H9 (cell line): ENCODE results near the gene ANKH. TPM values are rescaled to one million over a fixed set of nuclear protein-coding genes. Genes with fewer than 3 reads are reported as not detected.

ENCODE experiments used
- DNase-seq: peaks from one replicate; pipeline ENCODE4 v3.0.0-alpha.2; 2017
- H2AFZ ChIP-seq: one replicate; pipeline ENCODE4 v1.6.1; 2013; ENCODE audit warnings: mild to moderate bottlenecking, low read length, control low read depth, moderate library complexity
- H2AK5ac ChIP-seq: 2 replicates; pipeline ENCODE4 v1.6.1; 2013; ENCODE audit warnings: low read length, control low read depth, mixed read lengths; ENCODE audit not compliant: insufficient read length
- H2BK120ac ChIP-seq: one replicate; pipeline ENCODE4 v1.6.1; 2013; ENCODE audit warnings: low read depth, mild to moderate bottlenecking, low read length, control low read depth, inconsistent platforms; ENCODE audit not compliant: poor library complexity, severe bottlenecking
- H2BK12ac ChIP-seq: 2 replicates; pipeline ENCODE4 v1.6.1; 2013; ENCODE audit warnings: low read length, control low read depth, mixed read lengths, low read depth; ENCODE audit not compliant: insufficient read length
- H2BK15ac ChIP-seq: 2 replicates; pipeline ENCODE4 v1.6.1; 2013; ENCODE audit warnings: low read depth, low read length, control low read depth
- H2BK20ac ChIP-seq: one replicate; pipeline ENCODE4 v1.6.1; 2013; ENCODE audit warnings: low read depth, mild to moderate bottlenecking, low read length, control low read depth, inconsistent platforms; ENCODE audit not compliant: poor library complexity, severe bottlenecking
- H2BK5ac ChIP-seq: 2 replicates; pipeline ENCODE4 v1.6.1; 2013; ENCODE audit warnings: low read length, control low read depth, mixed read lengths; ENCODE audit not compliant: insufficient read length
- H3K14ac ChIP-seq: 2 replicates; pipeline ENCODE4 v1.6.1; 2013; ENCODE audit warnings: low read length, control low read depth; ENCODE audit not compliant: insufficient read depth
- H3K18ac ChIP-seq: 2 replicates; pipeline ENCODE4 v1.6.1; 2013; ENCODE audit warnings: low read depth, mild to moderate bottlenecking, mixed read lengths, low read length, control low read depth; ENCODE audit not compliant: insufficient read length
- H3K23ac ChIP-seq: 2 replicates; pipeline ENCODE4 v1.6.1; 2013; ENCODE audit warnings: low read length, control low read depth, mixed read lengths, low read depth; ENCODE audit not compliant: insufficient read length
- H3K23me2 ChIP-seq: 2 replicates; pipeline ENCODE4 v1.6.1; 2013; ENCODE audit warnings: low read depth, mild to moderate bottlenecking, mixed read lengths, low read length, control low read depth; ENCODE audit not compliant: insufficient read length, poor library complexity, severe bottlenecking
- H3K27ac ChIP-seq: 2 replicates; pipeline ENCODE4 v1.5.1; 2013; ENCODE audit warnings: low read length, control low read depth, mixed read lengths, low read depth; ENCODE audit not compliant: insufficient read length
- H3K27me3 ChIP-seq: 2 replicates; pipeline ENCODE4 v1.6.1; 2013; ENCODE audit warnings: low read length, control low read depth, inconsistent platforms; ENCODE audit not compliant: insufficient read depth
- H3K4ac ChIP-seq: 2 replicates; pipeline ENCODE4 v1.6.1; 2013; ENCODE audit warnings: low read depth, mild to moderate bottlenecking, control low read depth, inconsistent platforms, low read length, moderate library complexity
- H3K4me1 ChIP-seq: 2 replicates; pipeline ENCODE4 v1.6.1; 2013; ENCODE audit warnings: low read length, control low read depth, inconsistent platforms; ENCODE audit not compliant: insufficient read depth
- H3K4me2 ChIP-seq: 2 replicates; pipeline ENCODE4 v1.6.1; 2013; ENCODE audit warnings: low read length, control low read depth, mixed read lengths; ENCODE audit not compliant: insufficient read length, insufficient read depth
- H3K56ac ChIP-seq: 2 replicates; pipeline ENCODE4 v1.6.1; 2013; ENCODE audit warnings: low read depth, mild to moderate bottlenecking, mixed read lengths, low read length, control low read depth; ENCODE audit not compliant: insufficient read length
- H3K79me1 ChIP-seq: 2 replicates; pipeline ENCODE4 v1.6.1; 2013; ENCODE audit warnings: low read depth, mild to moderate bottlenecking, moderate library complexity, low read length, control low read depth, inconsistent platforms; ENCODE audit not compliant: insufficient read depth, poor library complexity, severe bottlenecking
- H3K79me2 ChIP-seq: 2 replicates; pipeline ENCODE4 v1.6.1; 2013; ENCODE audit warnings: low read length, control low read depth, inconsistent platforms; ENCODE audit not compliant: insufficient read depth
- H3K9ac ChIP-seq: 2 replicates; pipeline ENCODE4 v1.6.1; 2013; ENCODE audit warnings: low read length, control low read depth, mixed read lengths; ENCODE audit not compliant: insufficient read length; ENCODE audit errors: extremely low read depth
- H3K9me3 ChIP-seq: one replicate; pipeline ENCODE4 v1.6.1; 2013; ENCODE audit warnings: low read depth, low read length, inconsistent platforms; ENCODE audit not compliant: control insufficient read depth
- H3T11ph ChIP-seq: one replicate; pipeline ENCODE4 v1.6.1; 2013; ENCODE audit warnings: mild to moderate bottlenecking, low read length, control low read depth, inconsistent platforms
- H4K20me1 ChIP-seq: one replicate; pipeline ENCODE4 v1.6.1; 2013; ENCODE audit not compliant: control insufficient read depth, insufficient read length, insufficient read depth
- H4K5ac ChIP-seq: 2 replicates; pipeline ENCODE4 v1.6.1; 2013; ENCODE audit warnings: low read depth, mild to moderate bottlenecking, mixed read lengths, low read length, control low read depth; ENCODE audit not compliant: insufficient read length
- H4K8ac ChIP-seq: replicated peaks from 2 replicates; pipeline ENCODE4 v1.6.1; 2013; ENCODE audit warnings: low read length, control low read depth, mixed read lengths, low read depth; ENCODE audit not compliant: insufficient read length
- H4K91ac ChIP-seq: 2 replicates; pipeline ENCODE4 v1.6.1; 2013; ENCODE audit warnings: low read depth, mild to moderate bottlenecking, moderate library complexity, mixed read lengths, low read length, control low read depth; ENCODE audit not compliant: insufficient read length
- H3K27ac Mint-ChIP-seq, 3 experiments: 2 replicates in 2 of 3; 3 replicates in 1 of 3; pipeline ENCODE4 v1.8.0; 2020 to 2021; ENCODE audit warnings: mixed read lengths in 3 of 3, mild to moderate bottlenecking in 1 of 3, moderate library complexity in 1 of 3
- H3K27me3 Mint-ChIP-seq: 2 replicates; pipeline ENCODE4 v1.8.0; 2021; ENCODE audit warnings: low read depth, mild to moderate bottlenecking, moderate library complexity, mixed read lengths
- H3K36me3 Mint-ChIP-seq, 3 experiments: 2 replicates in 2 of 3; 3 replicates in 1 of 3; pipeline ENCODE4 v1.8.0; 2020 to 2021; ENCODE audit warnings: low read depth in 3 of 3, mixed read lengths in 3 of 3; ENCODE audit not compliant: insufficient read depth in 1 of 3
- H3K4me1 Mint-ChIP-seq, 2 experiments: 2 replicates each; pipeline ENCODE4 v1.8.0; 2020; ENCODE audit warnings: mixed read lengths in 2 of 2
- H3K4me3 Mint-ChIP-seq, 2 experiments: 2 replicates in 1 of 2; 3 replicates in 1 of 2; pipeline ENCODE4 v1.8.0; 2020 to 2021; ENCODE audit warnings: mild to moderate bottlenecking in 2 of 2, mixed read lengths in 2 of 2, moderate library complexity in 1 of 2
- H3K9me3 Mint-ChIP-seq, 2 experiments: 2 replicates in 1 of 2; 3 replicates in 1 of 2; pipeline ENCODE4 v1.8.0; 2020; ENCODE audit warnings: mild to moderate bottlenecking in 2 of 2, mixed read lengths in 2 of 2, moderate library complexity in 1 of 2
- WGBS: extraction: QIAGEN DNeasy Blood & Tissue Kit; methylation state at CpG from one replicate; pipeline ENCODE4 v1.1.7; 2013; ENCODE audit warnings: missing lambda C conversion rate, low lambda C conversion rate, mixed read lengths; ENCODE audit not compliant: insufficient read length; ENCODE audit errors: extremely low coverage; 5-methylcytosine and 5-hydroxymethylcytosine counted together
- total RNA-seq: library from RNA; stranded (reverse); gene quantifications from 2 replicates; pipeline ENCODE4 v1.2.1, GENCODE V29; 2021
- TF ChIP-seq, protein P1 (sequence below): fragments of 200-600 bp; sonication (generic); conservative IDR thresholded peaks from 3 replicates; pipeline ENCODE4 v1.8.0; 2021; ENCODE audit warnings: antibody characterized with exemption, mild to moderate bottlenecking

ANKH gene
- total RNA-seq, 1 experiment from 2014 or later, result 9.6 TPM

DNA sequence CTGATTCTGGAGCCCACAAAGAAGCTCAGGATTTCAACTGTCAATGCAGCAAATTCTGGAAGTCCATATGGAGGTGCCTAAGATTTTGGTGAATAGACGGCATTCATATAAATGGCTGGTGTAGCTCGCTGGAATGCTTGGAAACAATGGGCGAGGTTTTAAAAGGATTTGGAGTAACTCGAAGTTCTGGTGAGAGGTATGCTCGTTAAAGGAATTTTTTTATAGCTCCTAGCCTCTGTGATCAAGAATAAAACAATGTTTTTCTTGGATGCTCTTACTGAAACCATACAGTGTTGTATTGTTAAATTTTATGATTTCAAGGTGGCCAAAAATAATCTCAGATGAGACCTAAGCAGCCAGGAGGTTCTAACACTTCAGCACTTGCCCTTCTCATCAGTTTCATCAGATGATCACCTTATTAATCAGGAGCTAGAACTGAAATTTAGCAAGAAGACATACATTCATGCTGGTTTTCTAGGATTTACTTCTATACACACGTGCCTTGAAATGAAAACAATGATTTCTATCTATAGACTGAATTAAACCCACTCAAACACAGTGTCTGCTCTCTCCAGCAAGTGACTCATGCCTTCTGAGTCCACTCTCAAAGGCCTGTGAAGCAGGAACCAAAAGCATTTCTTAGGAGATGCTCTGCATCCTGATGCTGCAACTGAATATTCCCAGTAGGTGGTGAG, 127.8 kb downstream of the ANKH start:
- H3K18ac ChIP-seq, result no peak overlapping the region
- no peak for DNase-seq

More for the DNA sequence above, 127.8 kb downstream of the ANKH start:
- Histone ChIP-seq H4K91ac (no peak overlapping the region), H3K27ac (no peak overlapping the region), H3K4ac (no peak overlapping the region), H4K20me1 (peaks cover 2% of the 10 kb centered on the region), H2BK20ac (no peak overlapping the region), H2BK120ac (no peak overlapping the region), H2BK12ac (no peak overlapping the region), H3K9ac (no peak overlapping the region), H3T11ph (no peak overlapping the region), H2AK5ac (no peak overlapping the region), H3K23me2 (no peaks in the 10 kb centered on the region), H3K79me1 (no peaks in the 10 kb centered on the region), H3K27me3 (no peaks in the 10 kb centered on the region), H4K5ac (no peak overlapping the region), H3K56ac (no peak overlapping the region), H3K23ac (no peak overlapping the region), H2BK15ac (no peak overlapping the region), H3K4me1 (peaks cover 5% of the 10 kb centered on the region; the same call in 1 of the 2 replicates), H2BK5ac (no peak overlapping the region), H3K4me2 (no peak overlapping the region), H4K8ac (no peak overlapping the region), H3K79me2 (no peaks in the 10 kb centered on the region), H2AFZ (no peak overlapping the region), H3K9me3 (no peaks in the 10 kb centered on the region), H3K14ac (no peak overlapping the region)
- Mint-ChIP-seq H3K4me1 (peaks cover 38 to 39% of the 10 kb centered on the region in 2 experiments), H3K27me3 (no peaks in the 10 kb centered on the region), H3K36me3 (no peaks in the 10 kb centered on the region; a peak in 1 of 7 replicates), H3K4me3 (no peak overlapping the region), H3K27ac (no peak overlapping the region; a peak in 1 of 7 replicates), H3K9me3 (no peaks in the 10 kb centered on the region; a peak in 1 of 5 replicates)
- TF ChIP-seq, protein P1, sequence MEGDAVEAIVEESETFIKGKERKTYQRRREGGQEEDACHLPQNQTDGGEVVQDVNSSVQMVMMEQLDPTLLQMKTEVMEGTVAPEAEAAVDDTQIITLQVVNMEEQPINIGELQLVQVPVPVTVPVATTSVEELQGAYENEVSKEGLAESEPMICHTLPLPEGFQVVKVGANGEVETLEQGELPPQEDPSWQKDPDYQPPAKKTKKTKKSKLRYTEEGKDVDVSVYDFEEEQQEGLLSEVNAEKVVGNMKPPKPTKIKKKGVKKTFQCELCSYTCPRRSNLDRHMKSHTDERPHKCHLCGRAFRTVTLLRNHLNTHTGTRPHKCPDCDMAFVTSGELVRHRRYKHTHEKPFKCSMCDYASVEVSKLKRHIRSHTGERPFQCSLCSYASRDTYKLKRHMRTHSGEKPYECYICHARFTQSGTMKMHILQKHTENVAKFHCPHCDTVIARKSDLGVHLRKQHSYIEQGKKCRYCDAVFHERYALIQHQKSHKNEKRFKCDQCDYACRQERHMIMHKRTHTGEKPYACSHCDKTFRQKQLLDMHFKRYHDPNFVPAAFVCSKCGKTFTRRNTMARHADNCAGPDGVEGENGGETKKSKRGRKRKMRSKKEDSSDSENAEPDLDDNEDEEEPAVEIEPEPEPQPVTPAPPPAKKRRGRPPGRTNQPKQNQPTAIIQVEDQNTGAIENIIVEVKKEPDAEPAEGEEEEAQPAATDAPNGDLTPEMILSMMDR, result no peak
- 100% methylated on average over 1 of the region's 6 CpGs for WGBS
